ENCODE data around the gene PGF. TPM values are rescaled to one million over a fixed set of nuclear protein-coding genes. Genes with fewer than 3 reads are reported as not detected.

The PGF gene
- total and polyA plus RNA-seq, 2 of the 13 experiments (the other 11 are each of a cell fraction or from before 2014, with no cell fraction given), result 10.7 to 27.5 TPM

DNA sequence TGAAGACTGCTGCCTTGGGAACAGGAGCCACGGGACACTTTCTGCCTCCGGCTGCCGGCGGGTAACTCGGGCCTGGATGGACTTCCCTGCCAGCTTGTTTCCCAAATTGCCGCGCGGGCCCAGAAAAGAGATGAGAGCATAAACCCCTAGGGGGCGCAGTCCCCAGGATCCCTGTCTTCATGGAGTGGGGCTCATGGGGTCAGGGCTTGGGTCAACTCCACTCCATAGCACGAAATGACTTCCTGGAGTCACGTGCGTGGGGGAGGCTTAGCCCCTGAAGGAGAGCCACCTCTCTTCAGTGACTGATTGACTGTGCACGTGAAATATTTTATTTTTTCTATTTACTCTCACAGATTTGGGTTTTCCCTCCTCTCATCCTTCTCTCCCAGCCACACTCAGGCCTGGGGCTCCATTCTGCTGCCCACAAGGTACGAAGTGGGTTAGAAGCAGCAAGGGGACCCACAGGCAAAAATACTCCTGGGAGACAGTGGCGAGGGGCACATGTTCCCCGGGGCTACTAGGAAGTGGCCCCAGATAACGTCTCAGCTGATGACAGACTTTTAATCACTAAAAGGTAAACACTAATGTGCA lies 10.0 kb downstream of the PGF start (continued):
- no peak for TF ChIP-seq ZNF619 (CRISPR knock-in tag; IDR thresholded peaks at IDR 0.05)
- peak; percentile 87 for TF ChIP-seq ISL2 (CRISPR knock-in tag; IDR thresholded peaks at IDR 0.05)
- peak; percentile 59; the same call in 1 of the 2 replicates for TF ChIP-seq GATAD2A (CRISPR knock-in tag; IDR thresholded peaks at IDR 0.05)
- TF ChIP-seq REXO4 (CRISPR knock-in tag; IDR thresholded peaks at IDR 0.05; ENCODE audit: borderline replicate concordance), result no peak
- no peak for TF ChIP-seq ZNF703 (CRISPR knock-in tag; IDR thresholded peaks at IDR 0.05; ENCODE audit: borderline replicate concordance)
- no peak for TF ChIP-seq ZNF354B (CRISPR knock-in tag; IDR thresholded peaks at IDR 0.05)
- 0 out of 2 replicates have a peak, but pooled peaks have one; percentile 19 for TF ChIP-seq TOPORS (CRISPR knock-in tag; IDR thresholded peaks at IDR 0.05)
- no peak for TF ChIP-seq THYN1 (CRISPR knock-in tag; IDR thresholded peaks at IDR 0.05; ENCODE audit: borderline replicate concordance, low read depth)
- TF ChIP-seq, protein P1, sequence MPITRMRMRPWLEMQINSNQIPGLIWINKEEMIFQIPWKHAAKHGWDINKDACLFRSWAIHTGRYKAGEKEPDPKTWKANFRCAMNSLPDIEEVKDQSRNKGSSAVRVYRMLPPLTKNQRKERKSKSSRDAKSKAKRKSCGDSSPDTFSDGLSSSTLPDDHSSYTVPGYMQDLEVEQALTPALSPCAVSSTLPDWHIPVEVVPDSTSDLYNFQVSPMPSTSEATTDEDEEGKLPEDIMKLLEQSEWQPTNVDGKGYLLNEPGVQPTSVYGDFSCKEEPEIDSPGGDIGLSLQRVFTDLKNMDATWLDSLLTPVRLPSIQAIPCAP (CRISPR knock-in tag; IDR thresholded peaks at IDR 0.05; ENCODE audit: low read depth), result no peak
- TF ChIP-seq, protein P2, sequence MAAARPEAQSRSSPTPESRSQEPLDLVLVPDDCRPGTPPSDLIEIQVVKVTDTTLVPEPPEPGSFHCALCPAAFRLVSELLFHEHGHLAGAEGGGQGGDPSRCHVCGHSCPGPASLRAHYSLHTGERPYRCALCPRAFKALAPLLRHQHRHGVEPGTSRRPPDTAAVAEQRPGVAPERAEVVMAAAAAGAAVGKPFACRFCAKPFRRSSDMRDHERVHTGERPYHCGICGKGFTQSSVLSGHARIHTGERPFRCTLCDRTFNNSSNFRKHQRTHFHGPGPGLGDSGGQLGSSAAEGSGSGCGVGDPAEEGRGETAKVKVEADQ (CRISPR knock-in tag; IDR thresholded peaks at IDR 0.05; ENCODE audit: borderline replicate concordance), result no peak
- peak; percentile 54; the same call in 1 of the 2 replicates for TF ChIP-seq ELF3 (CRISPR knock-in tag; IDR thresholded peaks at IDR 0.05)
- no peak for TF ChIP-seq ZNF75D (CRISPR knock-in tag; IDR thresholded peaks at IDR 0.05; ENCODE audit: borderline replicate concordance)
- TF ChIP-seq ZNF383 (CRISPR knock-in tag; IDR thresholded peaks at IDR 0.05; ENCODE audit: borderline replicate concordance), result no peak
- peak; percentile 39; the same call in 1 of the 2 replicates for TF ChIP-seq RAD21 (CRISPR knock-in tag; IDR thresholded peaks at IDR 0.05)
- no peak for TF ChIP-seq LCORL (IDR thresholded peaks at IDR 0.05)
- 0 out of 2 replicates have a peak, but pooled peaks have one; percentile 28 for TF ChIP-seq LCORL (CRISPR knock-in tag; IDR thresholded peaks at IDR 0.05)
- TF ChIP-seq, protein P3, sequence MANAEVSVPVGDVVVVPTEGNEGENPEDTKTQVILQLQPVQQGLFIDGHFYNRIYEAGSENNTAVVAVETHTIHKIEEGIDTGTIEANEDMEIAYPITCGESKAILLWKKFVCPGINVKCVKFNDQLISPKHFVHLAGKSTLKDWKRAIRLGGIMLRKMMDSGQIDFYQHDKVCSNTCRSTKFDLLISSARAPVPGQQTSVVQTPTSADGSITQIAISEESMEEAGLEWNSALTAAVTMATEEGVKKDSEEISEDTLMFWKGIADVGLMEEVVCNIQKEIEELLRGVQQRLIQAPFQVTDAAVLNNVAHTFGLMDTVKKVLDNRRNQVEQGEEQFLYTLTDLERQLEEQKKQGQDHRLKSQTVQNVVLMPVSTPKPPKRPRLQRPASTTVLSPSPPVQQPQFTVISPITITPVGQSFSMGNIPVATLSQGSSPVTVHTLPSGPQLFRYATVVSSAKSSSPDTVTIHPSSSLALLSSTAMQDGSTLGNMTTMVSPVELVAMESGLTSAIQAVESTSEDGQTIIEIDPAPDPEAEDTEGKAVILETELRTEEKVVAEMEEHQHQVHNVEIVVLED (CRISPR knock-in tag; IDR thresholded peaks at IDR 0.05; ENCODE audit: borderline replicate concordance), result no peak
- peak; percentile 40 for TF ChIP-seq KDM2A (CRISPR knock-in tag; IDR thresholded peaks at IDR 0.05; ENCODE audit: borderline replicate concordance, low read depth)
- no peak for TF ChIP-seq RBM39 (IDR thresholded peaks at IDR 0.05; ENCODE audit: low read depth, low read length, poor library complexity, severe bottlenecking)
- TF ChIP-seq CBFB (CRISPR knock-in tag; IDR thresholded peaks at IDR 0.05), result no peak
- TF ChIP-seq JUN (CRISPR knock-in tag; IDR thresholded peaks at IDR 0.05), result 0 out of 2 replicates have a peak, but pooled peaks have one; percentile 11
- no peak for TF ChIP-seq GTF2F1 (IDR thresholded peaks at IDR 0.05; ENCODE audit: low read length)
- no peak for TF ChIP-seq ZNF589 (CRISPR knock-in tag; conservative IDR thresholded peaks at IDR 0.05)
- TF ChIP-seq ZNF550 (CRISPR knock-in tag; IDR thresholded peaks at IDR 0.05; ENCODE audit: borderline replicate concordance), result no peak
- TF ChIP-seq, protein P4, sequence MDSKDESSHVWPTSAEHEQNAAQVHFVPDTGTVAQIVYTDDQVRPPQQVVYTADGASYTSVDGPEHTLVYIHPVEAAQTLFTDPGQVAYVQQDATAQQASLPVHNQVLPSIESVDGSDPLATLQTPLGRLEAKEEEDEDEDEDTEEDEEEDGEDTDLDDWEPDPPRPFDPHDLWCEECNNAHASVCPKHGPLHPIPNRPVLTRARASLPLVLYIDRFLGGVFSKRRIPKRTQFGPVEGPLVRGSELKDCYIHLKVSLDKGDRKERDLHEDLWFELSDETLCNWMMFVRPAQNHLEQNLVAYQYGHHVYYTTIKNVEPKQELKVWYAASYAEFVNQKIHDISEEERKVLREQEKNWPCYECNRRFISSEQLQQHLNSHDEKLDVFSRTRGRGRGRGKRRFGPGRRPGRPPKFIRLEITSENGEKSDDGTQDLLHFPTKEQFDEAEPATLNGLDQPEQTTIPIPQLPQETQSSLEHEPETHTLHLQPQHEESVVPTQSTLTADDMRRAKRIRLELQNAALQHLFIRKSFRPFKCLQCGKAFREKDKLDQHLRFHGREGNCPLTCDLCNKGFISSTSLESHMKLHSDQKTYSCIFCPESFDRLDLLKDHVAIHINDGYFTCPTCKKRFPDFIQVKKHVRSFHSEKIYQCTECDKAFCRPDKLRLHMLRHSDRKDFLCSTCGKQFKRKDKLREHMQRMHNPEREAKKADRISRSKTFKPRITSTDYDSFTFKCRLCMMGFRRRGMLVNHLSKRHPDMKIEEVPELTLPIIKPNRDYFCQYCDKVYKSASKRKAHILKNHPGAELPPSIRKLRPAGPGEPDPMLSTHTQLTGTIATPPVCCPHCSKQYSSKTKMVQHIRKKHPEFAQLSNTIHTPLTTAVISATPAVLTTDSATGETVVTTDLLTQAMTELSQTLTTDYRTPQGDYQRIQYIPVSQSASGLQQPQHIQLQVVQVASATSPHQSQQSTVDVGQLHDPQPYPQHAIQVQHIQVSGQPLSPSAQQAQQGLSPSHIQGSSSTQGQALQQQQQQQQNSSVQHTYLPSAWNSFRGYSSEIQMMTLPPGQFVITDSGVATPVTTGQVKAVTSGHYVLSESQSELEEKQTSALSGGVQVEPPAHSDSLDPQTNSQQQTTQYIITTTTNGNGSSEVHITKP (CRISPR knock-in tag; IDR thresholded peaks at IDR 0.05; ENCODE audit: low read depth), result no peak
